Spleen (tissue), 7 donors: ENCODE measurements around the gene PDE1A.

Experiments
- POLR2A ChIP-seq, 3 donors: fragments of 450-650 bp; IDR thresholded peaks; one replicate each; pipeline ENCODE4 v1.5.1; 2017; ENCODE audit warnings: antibody characterized with exemption in 3 of 3, mild to moderate bottlenecking in 1 of 3
- TF ChIP-seq, protein P1 (sequence below), 11 experiments: fragments of 200-600 bp in 7 of 11; fragments of 450-650 bp in 4 of 11; sonication (generic) in 4 of 11; IDR thresholded peaks in 8 of 11; conservative IDR thresholded peaks in 3 of 11; 1 replicate in 7 of 11; 2 replicates in 4 of 11; pipeline versions ENCODE4 v1.4.0 to v1.8.0; 2016 to 2021; ENCODE audit warnings: antibody characterized with exemption in 11 of 11, inconsistent platforms in 4 of 11, mild to moderate bottlenecking in 1 of 11
- donor health status: DM: no; HTN: no; CAD: no; lungs with moderate emphysema.
- donor health status: DM: no; HTN: no; CAD: no.
- donor health status: DM: no; HTN: no; CAD: no.

DNA sequence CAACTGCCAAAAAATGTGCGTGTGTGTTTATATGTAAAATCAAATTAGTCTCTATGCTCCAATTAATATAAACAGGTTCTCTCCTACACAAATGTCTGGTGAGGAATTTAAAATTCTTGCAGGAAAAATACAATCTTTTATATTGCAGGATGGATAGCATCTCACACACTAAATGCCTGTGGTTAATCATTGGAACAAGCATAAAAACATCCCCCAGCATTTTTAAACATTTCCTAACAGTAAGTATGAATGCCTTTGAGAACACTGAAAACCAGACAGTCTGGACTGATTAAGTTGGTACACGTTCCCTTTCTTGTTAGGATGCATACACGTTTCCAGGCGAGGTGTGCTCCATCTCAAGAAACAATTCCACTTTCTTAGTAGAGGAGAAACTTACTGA lies 29.9 kb upstream of the PDE1A start:
- no peak for TF ChIP-seq POLR2A (IDR thresholded peaks at IDR 0.05)
- TF ChIP-seq, protein P1, sequence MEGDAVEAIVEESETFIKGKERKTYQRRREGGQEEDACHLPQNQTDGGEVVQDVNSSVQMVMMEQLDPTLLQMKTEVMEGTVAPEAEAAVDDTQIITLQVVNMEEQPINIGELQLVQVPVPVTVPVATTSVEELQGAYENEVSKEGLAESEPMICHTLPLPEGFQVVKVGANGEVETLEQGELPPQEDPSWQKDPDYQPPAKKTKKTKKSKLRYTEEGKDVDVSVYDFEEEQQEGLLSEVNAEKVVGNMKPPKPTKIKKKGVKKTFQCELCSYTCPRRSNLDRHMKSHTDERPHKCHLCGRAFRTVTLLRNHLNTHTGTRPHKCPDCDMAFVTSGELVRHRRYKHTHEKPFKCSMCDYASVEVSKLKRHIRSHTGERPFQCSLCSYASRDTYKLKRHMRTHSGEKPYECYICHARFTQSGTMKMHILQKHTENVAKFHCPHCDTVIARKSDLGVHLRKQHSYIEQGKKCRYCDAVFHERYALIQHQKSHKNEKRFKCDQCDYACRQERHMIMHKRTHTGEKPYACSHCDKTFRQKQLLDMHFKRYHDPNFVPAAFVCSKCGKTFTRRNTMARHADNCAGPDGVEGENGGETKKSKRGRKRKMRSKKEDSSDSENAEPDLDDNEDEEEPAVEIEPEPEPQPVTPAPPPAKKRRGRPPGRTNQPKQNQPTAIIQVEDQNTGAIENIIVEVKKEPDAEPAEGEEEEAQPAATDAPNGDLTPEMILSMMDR (IDR thresholded peaks at IDR 0.05 in 8 of 11, conservative IDR thresholded peaks at IDR 0.05 in 3 of 11) = no peak
